Measurements from ENCODE around the gene SCN8A. TPM values are rescaled to one million over a fixed set of nuclear protein-coding genes. Genes with fewer than 3 reads are reported as not detected.

Gene SCN8A
- total RNA-seq, 1 donor from 2014 or later: 1.3 TPM

DNA sequence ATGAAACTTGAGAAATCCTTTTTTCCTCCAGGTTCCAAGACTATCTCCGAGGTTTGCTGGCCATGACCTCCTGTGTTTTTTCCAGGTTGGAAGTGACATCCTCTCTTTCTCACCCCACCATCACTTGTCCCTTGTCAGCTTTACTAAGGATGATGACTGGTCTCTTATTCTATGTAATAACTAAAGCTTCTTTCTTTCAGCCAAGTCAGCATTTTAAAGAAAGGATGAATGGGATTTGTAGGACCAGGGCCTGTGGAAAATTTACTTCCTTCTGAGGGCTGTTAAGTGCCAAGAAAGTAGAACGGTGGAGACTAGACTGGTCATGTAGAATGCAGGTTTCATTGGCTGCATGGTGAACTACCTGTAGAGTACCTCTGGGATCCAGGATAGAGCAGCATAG lies 183.9 kb downstream of the SCN8A start:
- Histone ChIP-seq H3K36me3 (ENCODE audit: control insufficient read depth, insufficient read depth, low read length) (no peaks in the 10 kb centered on the region), H3K4me3 (ENCODE audit: low read depth, low read length) (no peak overlapping the region), H3K27me3 (ENCODE audit: control insufficient read depth, insufficient read depth, low read length) (no peaks in the 10 kb centered on the region)
- DNase-seq (ENCODE audit: low read depth): no peak
- TF ChIP-seq, protein P1, sequence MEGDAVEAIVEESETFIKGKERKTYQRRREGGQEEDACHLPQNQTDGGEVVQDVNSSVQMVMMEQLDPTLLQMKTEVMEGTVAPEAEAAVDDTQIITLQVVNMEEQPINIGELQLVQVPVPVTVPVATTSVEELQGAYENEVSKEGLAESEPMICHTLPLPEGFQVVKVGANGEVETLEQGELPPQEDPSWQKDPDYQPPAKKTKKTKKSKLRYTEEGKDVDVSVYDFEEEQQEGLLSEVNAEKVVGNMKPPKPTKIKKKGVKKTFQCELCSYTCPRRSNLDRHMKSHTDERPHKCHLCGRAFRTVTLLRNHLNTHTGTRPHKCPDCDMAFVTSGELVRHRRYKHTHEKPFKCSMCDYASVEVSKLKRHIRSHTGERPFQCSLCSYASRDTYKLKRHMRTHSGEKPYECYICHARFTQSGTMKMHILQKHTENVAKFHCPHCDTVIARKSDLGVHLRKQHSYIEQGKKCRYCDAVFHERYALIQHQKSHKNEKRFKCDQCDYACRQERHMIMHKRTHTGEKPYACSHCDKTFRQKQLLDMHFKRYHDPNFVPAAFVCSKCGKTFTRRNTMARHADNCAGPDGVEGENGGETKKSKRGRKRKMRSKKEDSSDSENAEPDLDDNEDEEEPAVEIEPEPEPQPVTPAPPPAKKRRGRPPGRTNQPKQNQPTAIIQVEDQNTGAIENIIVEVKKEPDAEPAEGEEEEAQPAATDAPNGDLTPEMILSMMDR (IDR thresholded peaks at IDR 0.05; ENCODE audit: insufficient read depth, low read length, poor library complexity, severe bottlenecking): no peak

DNA sequence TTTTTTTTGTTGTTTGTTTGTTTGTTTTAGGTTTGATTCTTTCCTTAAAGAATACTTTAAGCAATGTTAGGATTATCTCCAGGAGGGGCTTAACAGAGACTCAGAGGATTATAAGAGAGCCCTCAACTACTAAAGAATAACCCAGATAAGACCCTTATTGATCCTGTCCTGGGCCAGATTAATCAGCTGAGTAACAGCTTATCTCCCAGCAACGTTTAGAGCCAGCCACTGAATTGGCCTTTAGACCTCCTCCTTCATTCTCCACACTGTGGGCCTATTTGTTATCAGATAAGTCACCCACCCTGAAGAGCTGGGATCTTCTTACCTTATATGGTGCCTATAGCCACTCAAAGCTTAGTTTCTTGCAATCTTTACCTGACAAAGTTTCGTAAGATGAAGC lies 186.4 kb downstream of the SCN8A start:
- DNase-seq (ENCODE audit: low read depth): no peak
- Histone ChIP-seq H3K36me3 (ENCODE audit: control insufficient read depth, insufficient read depth, low read length) (no peaks in the 10 kb centered on the region), H3K4me3 (ENCODE audit: low read depth, low read length) (no peak overlapping the region), H3K27me3 (ENCODE audit: control insufficient read depth, insufficient read depth, low read length) (no peaks in the 10 kb centered on the region)
- TF ChIP-seq, protein P1 (IDR thresholded peaks at IDR 0.05; ENCODE audit: insufficient read depth, low read length, poor library complexity, severe bottlenecking): no peak

DNA sequence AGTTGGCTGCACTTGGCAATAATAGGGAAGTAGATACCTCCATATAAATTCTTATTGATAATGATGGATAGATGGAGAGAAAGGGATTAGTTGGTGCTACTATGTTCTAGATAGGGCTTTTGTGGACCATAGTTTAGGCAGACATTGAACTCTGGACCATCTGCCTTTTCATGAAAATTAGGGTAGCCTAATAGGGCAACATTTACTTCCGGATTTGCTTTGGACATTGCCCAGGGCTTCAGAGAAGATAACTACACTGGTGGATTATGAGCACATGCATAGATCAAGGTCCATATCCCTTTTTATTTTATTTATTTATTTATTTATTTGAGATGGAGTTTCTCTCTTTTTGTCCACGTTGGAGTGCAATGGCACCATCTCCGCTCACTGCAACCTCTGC lies 186.9 kb downstream of the SCN8A start:
- no peak for DNase-seq (ENCODE audit: low read depth)
- TF ChIP-seq, protein P1 (IDR thresholded peaks at IDR 0.05; ENCODE audit: insufficient read depth, low read length, poor library complexity, severe bottlenecking): no peak
- Histone ChIP-seq H3K36me3 (ENCODE audit: control insufficient read depth, insufficient read depth, low read length) (no peaks in the 10 kb centered on the region), H3K27me3 (ENCODE audit: control insufficient read depth, insufficient read depth, low read length) (no peaks in the 10 kb centered on the region), H3K4me3 (ENCODE audit: low read depth, low read length) (no peak overlapping the region)

DNA sequence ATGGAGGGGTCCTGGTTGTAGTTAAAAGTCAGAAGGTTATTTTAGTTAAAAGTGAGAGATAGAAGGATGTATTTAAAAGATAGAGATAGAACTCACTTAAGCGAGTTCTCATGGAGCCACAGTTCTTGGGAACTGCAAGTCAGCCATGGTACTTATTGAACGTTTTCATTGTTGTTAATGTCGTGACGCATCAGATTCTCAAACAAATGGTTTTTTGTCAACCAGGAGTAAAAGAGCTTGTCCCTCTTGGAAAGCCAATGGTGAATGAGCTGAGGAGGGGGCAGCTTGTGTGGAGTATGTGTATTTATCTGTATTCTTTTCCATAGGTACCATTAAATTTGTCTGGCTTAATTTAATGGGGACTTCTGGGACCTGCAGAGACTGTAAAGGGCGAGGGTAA lies 188.8 kb downstream of the SCN8A start:
- no peak for DNase-seq (ENCODE audit: low read depth)
- TF ChIP-seq, protein P1 (IDR thresholded peaks at IDR 0.05; ENCODE audit: insufficient read depth, low read length, poor library complexity, severe bottlenecking): no peak
- no peaks in the 10 kb centered on the region for H3K36me3 ChIP-seq (ENCODE audit: control insufficient read depth, insufficient read depth, low read length)
- H3K4me3 ChIP-seq (ENCODE audit: low read depth, low read length): no peak overlapping the region
- no peaks in the 10 kb centered on the region for H3K27me3 ChIP-seq (ENCODE audit: control insufficient read depth, insufficient read depth, low read length)

DNA sequence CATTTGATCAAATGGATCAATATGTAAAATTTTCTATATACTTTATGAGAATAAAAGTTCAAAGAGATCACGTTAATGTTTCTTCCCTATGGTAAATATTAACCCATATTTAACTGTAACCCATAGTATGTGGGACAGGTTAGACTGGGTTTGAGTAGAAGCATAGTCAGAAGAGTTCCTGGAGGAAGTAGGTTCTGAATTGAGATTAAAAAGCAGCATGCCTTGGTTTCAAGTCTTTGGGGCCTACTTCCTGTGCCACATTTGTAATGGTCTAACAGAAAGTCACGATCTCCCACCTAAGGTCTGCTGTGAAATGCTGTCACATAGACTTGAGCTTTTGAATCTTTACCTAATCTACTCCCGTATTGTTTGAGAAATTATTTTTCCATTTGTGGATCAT lies 193.7 kb downstream of the SCN8A start:
- TF ChIP-seq, protein P1 (IDR thresholded peaks at IDR 0.05; ENCODE audit: insufficient read depth, low read length, poor library complexity, severe bottlenecking): no peak
- DNase-seq (ENCODE audit: low read depth): no peak
- Histone ChIP-seq H3K27me3 (ENCODE audit: control insufficient read depth, insufficient read depth, low read length) (no peaks in the 10 kb centered on the region), H3K4me3 (ENCODE audit: low read depth, low read length) (no peak overlapping the region), H3K36me3 (ENCODE audit: control insufficient read depth, insufficient read depth, low read length) (no peaks in the 10 kb centered on the region)

DNA sequence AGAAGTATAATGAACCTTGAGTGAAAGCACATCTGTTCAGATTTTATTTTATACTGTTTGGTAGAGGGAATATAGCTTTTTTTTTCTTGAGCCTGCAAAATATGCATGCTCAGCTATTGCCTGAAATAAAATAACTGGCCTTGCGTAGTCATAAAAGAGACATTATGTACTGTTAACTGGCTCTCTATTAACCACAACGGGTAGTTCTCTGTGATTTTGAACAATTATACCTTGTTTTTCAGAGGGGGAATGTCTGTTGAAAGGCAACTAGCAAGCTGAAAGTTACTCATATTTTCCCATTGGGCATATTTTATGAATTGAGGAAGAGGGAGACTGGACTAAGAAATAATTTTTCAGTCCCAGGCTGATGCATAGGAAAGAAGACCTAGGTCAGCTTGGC lies 194.9 kb downstream of the SCN8A start:
- DNase-seq (ENCODE audit: low read depth): no peak
- TF ChIP-seq, protein P1 (IDR thresholded peaks at IDR 0.05; ENCODE audit: insufficient read depth, low read length, poor library complexity, severe bottlenecking): no peak
- no peak overlapping the region for H3K4me3 ChIP-seq (ENCODE audit: low read depth, low read length)

More for the DNA sequence above, 194.9 kb downstream of the SCN8A start:
- Histone ChIP-seq H3K36me3 (ENCODE audit: control insufficient read depth, insufficient read depth, low read length) (no peaks in the 10 kb centered on the region), H3K27me3 (ENCODE audit: control insufficient read depth, insufficient read depth, low read length) (no peaks in the 10 kb centered on the region)
